HEK293 (cell line): ENCODE results near the gene PPM1E.

Experiments used
- CTCF ChIA-PET: fragments of 350-600 bp; formaldehyde crosslinking; extraction: SDS; loops from one replicate; lab custom pipeline; 2021; ENCODE audit warnings: antibody characterized with exemption; lab: Yijun Ruan, JAX
- POLR2A ChIA-PET: fragments of 300-600 bp; formaldehyde crosslinking; extraction: SDS; loops from one replicate; lab custom pipeline; 2020; ENCODE audit warnings: antibody characterized with exemption, inconsistent platforms; lab: Yijun Ruan, JAX
- H3K27ac ChIP-seq: fragments of 200-500 bp; sonication (Bioruptor generic); 2 replicates; pipeline ENCODE4 v1.5.1; 2014; ENCODE audit warnings: low read depth, low read length, control low read depth, inconsistent platforms; ENCODE audit errors: extremely low read depth
- H3K36me3 ChIP-seq, 2 experiments: fragments of 200-500 bp in 1 of 2; sonication (Bioruptor generic) in 1 of 2; 1 replicate in 1 of 2; 2 replicates in 1 of 2; pipeline ENCODE4 v1.5.1; 2014 to 2017; ENCODE audit warnings: inconsistent platforms in 2 of 2, low read length in 2 of 2; ENCODE audit not compliant: control insufficient read depth in 2 of 2, insufficient read depth in 1 of 2
- H3K4me1 ChIP-seq: fragments of 200-500 bp; sonication (Bioruptor generic); 2 replicates; pipeline ENCODE4 v1.5.1; 2014; ENCODE audit warnings: mild to moderate bottlenecking, low read length, inconsistent platforms; ENCODE audit not compliant: control insufficient read depth, insufficient read depth
- H3K4me3 ChIP-seq: 2 replicates; pipeline ENCODE4 v1.5.1; 2011; ENCODE audit warnings: low read depth, mild to moderate bottlenecking, control low read depth, low read length, moderate library complexity
- H3K9me3 ChIP-seq: fragments of 200-500 bp; sonication (Bioruptor generic); 2 replicates; pipeline ENCODE4 v1.5.1; 2014; ENCODE audit warnings: low read depth, low read length, inconsistent platforms; ENCODE audit not compliant: control insufficient read depth, insufficient read depth
- EGR2 ChIP-seq: fragments of 450-650 bp; formaldehyde crosslinking; IDR thresholded peaks from 2 replicates; pipeline ENCODE4 v1.5.1; 2016; ENCODE audit warnings: low read depth, missing biosample characterization, missing genetic modification characterization
- GLIS1 ChIP-seq: fragments of 450-650 bp; formaldehyde crosslinking; IDR thresholded peaks from 2 replicates; pipeline ENCODE4 v1.5.1; 2016; ENCODE audit warnings: missing biosample characterization, missing genetic modification characterization
- HOXD13 ChIP-seq: sonication (generic); formaldehyde crosslinking; IDR thresholded peaks from 2 replicates; pipeline ENCODE4 v1.8.0; 2022; ENCODE audit warnings: missing genetic modification reagents, borderline replicate concordance
- RBAK ChIP-seq: fragments of 450-650 bp; formaldehyde crosslinking; IDR thresholded peaks from 2 replicates; pipeline ENCODE4 v1.5.1; 2016; ENCODE audit warnings: missing biosample characterization, missing genetic modification characterization
- SCRT2 ChIP-seq: fragments of 450-650 bp; formaldehyde crosslinking; IDR thresholded peaks from 2 replicates; pipeline ENCODE4 v1.5.1; 2016; ENCODE audit warnings: missing biosample characterization, missing genetic modification characterization
- SP3 ChIP-seq: fragments of 450-650 bp; formaldehyde crosslinking; IDR thresholded peaks from 2 replicates; pipeline ENCODE4 v1.5.1; 2016; ENCODE audit warnings: missing biosample characterization, missing genetic modification characterization
- TRIM28 ChIP-seq: IDR thresholded peaks from 2 replicates; pipeline ENCODE4 v1.6.1; 2011; ENCODE audit warnings: low read length, control low read depth, borderline replicate concordance
- ZFP37 ChIP-seq: fragments of 450-650 bp; formaldehyde crosslinking; IDR thresholded peaks from 2 replicates; pipeline ENCODE4 v1.5.1; 2016; ENCODE audit warnings: missing biosample characterization, missing genetic modification characterization
- ZNF121 ChIP-seq: fragments of 450-650 bp; formaldehyde crosslinking; IDR thresholded peaks from 2 replicates; pipeline ENCODE4 v1.5.1; 2016; ENCODE audit warnings: missing biosample characterization, missing genetic modification characterization
- ZNF223 ChIP-seq: fragments of 450-650 bp; formaldehyde crosslinking; IDR thresholded peaks from 2 replicates; pipeline ENCODE4 v1.5.1; 2016; ENCODE audit warnings: missing biosample characterization, missing genetic modification characterization
- ZNF274 ChIP-seq, 2 experiments: fragments of 200-500 bp in 1 of 2; fragments of 450-650 bp in 1 of 2; sonication (Bioruptor generic) in 1 of 2; formaldehyde crosslinking in 1 of 2; IDR thresholded peaks; 2 replicates each; pipeline versions ENCODE4 v1.5.1 to v1.6.1; 2014 to 2016; ENCODE audit warnings: borderline replicate concordance in 1 of 2, inconsistent platforms in 1 of 2, low read length in 1 of 2, missing biosample characterization in 1 of 2, missing genetic modification characterization in 1 of 2
- ZNF354C ChIP-seq: fragments of 450-650 bp; formaldehyde crosslinking; IDR thresholded peaks from 2 replicates; pipeline ENCODE4 v1.5.1; 2016; ENCODE audit warnings: missing biosample characterization, missing genetic modification characterization, low read depth, borderline replicate concordance
- ZNF416 ChIP-seq: fragments of 450-650 bp; formaldehyde crosslinking; IDR thresholded peaks from 2 replicates; pipeline ENCODE4 v1.5.1; 2016; ENCODE audit warnings: missing biosample characterization, missing genetic modification characterization
- ZNF449 ChIP-seq: fragments of 450-650 bp; formaldehyde crosslinking; IDR thresholded peaks from 2 replicates; pipeline ENCODE4 v1.5.1; 2017; ENCODE audit warnings: missing biosample characterization, mild to moderate bottlenecking, missing genetic modification characterization, moderate library complexity
- ZNF571 ChIP-seq: fragments of 450-650 bp; formaldehyde crosslinking; IDR thresholded peaks from 2 replicates; pipeline ENCODE4 v1.5.0; 2017; ENCODE audit warnings: missing biosample characterization, missing genetic modification characterization
- ZNF629 ChIP-seq: fragments of 450-650 bp; formaldehyde crosslinking; IDR thresholded peaks from 2 replicates; pipeline ENCODE4 v1.5.1; 2017; ENCODE audit warnings: missing biosample characterization, missing genetic modification characterization
- ZNF843 ChIP-seq: fragments of 450-650 bp; formaldehyde crosslinking; IDR thresholded peaks from 2 replicates; pipeline ENCODE4 v1.5.1; 2016; ENCODE audit warnings: missing biosample characterization, missing genetic modification characterization
- TF ChIP-seq, protein P1 (sequence below): fragments of 450-650 bp; formaldehyde crosslinking; IDR thresholded peaks from 2 replicates; pipeline ENCODE4 v1.5.1; 2016; ENCODE audit warnings: missing biosample characterization, missing genetic modification characterization
- TF ChIP-seq, protein P2 (sequence below): fragments of 450-650 bp; formaldehyde crosslinking; IDR thresholded peaks from 2 replicates; pipeline ENCODE4 v1.5.1; 2016; ENCODE audit warnings: missing biosample characterization, missing genetic modification characterization
- TF ChIP-seq, protein P3 (sequence below): sonication (generic); formaldehyde crosslinking; IDR thresholded peaks from 2 replicates; pipeline ENCODE4 v1.8.1; 2022; ENCODE audit warnings: mild to moderate bottlenecking, moderate library complexity, missing genetic modification reagents

The PPM1E gene

DNA sequence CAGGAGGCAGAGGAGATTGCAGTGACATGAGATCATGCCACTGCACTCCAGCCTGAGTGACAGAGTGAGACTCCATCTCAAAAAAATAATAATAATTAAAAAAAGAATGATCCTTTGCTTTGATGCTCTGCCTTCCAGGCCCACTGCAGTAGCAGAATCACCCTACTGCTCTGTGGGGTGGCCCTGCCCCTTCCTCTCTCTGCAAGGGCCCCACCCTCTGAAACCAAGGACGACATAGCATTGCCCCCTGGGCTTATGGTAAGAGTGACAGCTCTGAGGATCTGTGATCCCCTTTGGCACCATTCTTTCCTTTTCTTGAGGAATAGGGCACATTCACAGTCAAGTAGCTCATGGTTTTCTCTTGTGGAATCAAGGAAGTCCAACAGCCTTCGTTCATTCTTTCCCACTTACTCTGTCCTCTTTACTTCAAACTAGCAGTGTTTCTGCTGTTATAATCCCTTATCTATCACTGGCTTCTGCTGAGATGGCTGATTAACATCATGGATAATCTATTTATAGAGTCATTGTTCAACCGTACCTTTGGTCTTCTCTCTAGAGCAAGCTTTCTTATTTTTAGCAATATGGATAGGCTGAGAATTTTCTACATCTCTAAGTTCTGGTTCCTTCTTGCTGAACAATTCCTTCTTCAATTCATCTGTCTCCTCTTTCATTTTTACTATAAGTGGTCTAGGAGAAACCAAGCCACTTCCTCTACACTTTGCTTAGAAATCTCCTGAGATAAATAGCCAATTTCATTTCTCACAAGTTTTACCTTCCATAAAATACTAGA, 49.1 kb upstream of the PPM1E start:
- no peak for TF ChIP-seq GLIS1 (tag by site-specific recombination)
- TF ChIP-seq RBAK (tag by site-specific recombination), result no peak
- no peak for TF ChIP-seq ZNF449
- TF ChIP-seq ZFP37 (tag by site-specific recombination), result no peak
- TF ChIP-seq TRIM28, result no peak
- no peak for TF ChIP-seq ZNF223 (tag by site-specific recombination)
- TF ChIP-seq HOXD13 (CRISPR knock-in tag), result no peak
- TF ChIP-seq SCRT2 (tag by site-specific recombination), result no peak
- TF ChIP-seq, protein P1, sequence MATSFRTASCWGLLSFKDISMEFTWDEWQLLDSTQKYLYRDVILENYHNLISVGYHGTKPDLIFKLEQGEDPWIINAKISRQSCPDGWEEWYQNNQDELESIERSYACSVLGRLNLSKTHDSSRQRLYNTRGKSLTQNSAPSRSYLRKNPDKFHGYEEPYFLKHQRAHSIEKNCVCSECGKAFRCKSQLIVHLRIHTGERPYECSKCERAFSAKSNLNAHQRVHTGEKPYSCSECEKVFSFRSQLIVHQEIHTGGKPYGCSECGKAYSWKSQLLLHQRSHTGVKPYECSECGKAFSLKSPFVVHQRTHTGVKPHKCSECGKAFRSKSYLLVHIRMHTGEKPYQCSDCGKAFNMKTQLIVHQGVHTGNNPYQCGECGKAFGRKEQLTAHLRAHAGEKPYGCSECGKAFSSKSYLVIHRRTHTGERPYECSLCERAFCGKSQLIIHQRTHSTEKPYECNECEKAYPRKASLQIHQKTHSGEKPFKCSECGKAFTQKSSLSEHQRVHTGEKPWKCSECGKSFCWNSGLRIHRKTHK (tag by site-specific recombination), result no peak
- no peak for TF ChIP-seq ZNF274 (IDR thresholded peaks at IDR 0.05; ENCODE audit: low read length)
- no peak for TF ChIP-seq ZNF274 (tag by site-specific recombination; IDR thresholded peaks at IDR 0.05; ENCODE audit: borderline replicate concordance)
- no peak for TF ChIP-seq SP3 (tag by site-specific recombination)
- TF ChIP-seq EGR2, result no peak
- TF ChIP-seq ZNF416 (tag by site-specific recombination), result no peak
- TF ChIP-seq ZNF629 (tag by site-specific recombination), result no peak
- no peak for TF ChIP-seq ZNF121 (tag by site-specific recombination)
- TF ChIP-seq, protein P2, sequence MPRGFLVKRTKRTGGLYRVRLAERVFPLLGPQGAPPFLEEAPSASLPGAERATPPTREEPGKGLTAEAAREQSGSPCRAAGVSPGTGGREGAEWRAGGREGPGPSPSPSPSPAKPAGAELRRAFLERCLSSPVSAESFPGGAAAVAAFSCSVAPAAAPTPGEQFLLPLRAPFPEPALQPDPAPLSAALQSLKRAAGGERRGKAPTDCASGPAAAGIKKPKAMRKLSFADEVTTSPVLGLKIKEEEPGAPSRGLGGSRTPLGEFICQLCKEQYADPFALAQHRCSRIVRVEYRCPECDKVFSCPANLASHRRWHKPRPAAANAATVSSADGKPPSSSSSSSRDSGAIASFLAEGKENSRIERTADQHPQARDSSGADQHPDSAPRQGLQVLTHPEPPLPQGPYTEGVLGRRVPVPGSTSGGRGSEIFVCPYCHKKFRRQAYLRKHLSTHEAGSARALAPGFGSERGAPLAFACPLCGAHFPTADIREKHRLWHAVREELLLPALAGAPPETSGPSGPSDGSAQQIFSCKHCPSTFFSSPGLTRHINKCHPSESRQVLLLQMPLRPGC (tag by site-specific recombination), result no peak
- no peak for TF ChIP-seq ZNF571
- TF ChIP-seq ZNF354C (tag by site-specific recombination), result no peak
- TF ChIP-seq ZNF843 (tag by site-specific recombination), result no peak
- TF ChIP-seq, protein P3, sequence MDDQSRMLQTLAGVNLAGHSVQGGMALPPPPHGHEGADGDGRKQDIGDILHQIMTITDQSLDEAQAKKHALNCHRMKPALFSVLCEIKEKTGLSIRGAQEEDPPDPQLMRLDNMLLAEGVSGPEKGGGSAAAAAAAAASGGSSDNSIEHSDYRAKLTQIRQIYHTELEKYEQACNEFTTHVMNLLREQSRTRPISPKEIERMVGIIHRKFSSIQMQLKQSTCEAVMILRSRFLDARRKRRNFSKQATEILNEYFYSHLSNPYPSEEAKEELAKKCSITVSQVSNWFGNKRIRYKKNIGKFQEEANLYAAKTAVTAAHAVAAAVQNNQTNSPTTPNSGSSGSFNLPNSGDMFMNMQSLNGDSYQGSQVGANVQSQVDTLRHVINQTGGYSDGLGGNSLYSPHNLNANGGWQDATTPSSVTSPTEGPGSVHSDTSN (CRISPR knock-in tag), result no peak
- ChIA-PET CTCF (interaction anchor here (0.6 to 1.9 kb wide), 3 partner anchors 188 to 441 kb away, joined by 3 to 7 read pairs (median 5); no protein-coding TSS in a partner anchor), POLR2A (interaction anchor here (1.4 kb wide), 1 partner anchor 11 kb away, joined by 3 read pairs; no protein-coding TSS in a partner anchor)
- Histone ChIP-seq H3K4me1 (no peaks in the 10 kb centered on the region), H3K27ac (no peak overlapping the region), H3K9me3 (no peaks in the 10 kb centered on the region), H3K36me3 (peaks cover 83 to 86% of the 10 kb centered on the region in 2 experiments), H3K4me3 (no peak overlapping the region)
